ENCODE measurements around the gene CRB1. TPM values are rescaled to one million over a fixed set of nuclear protein-coding genes. Genes with fewer than 3 reads are reported as not detected.

CRB1 gene
- polyA plus RNA-seq, 3 donors = not detected

- intact Hi-C loops (cut with micrococcal nuclease) = no loop called here
- Histone ChIP-seq H3K27ac (ENCODE audit: low read depth in 1 of 2, low read length in 2 of 2) (no peak overlapping the region), H3K27me3 (ENCODE audit: control insufficient read depth in 2 of 2, insufficient read depth in 2 of 2, low read length in 2 of 2) (no peaks in the 10 kb centered on the region), H2AFZ (ENCODE audit: insufficient read depth, low read depth, low read length, poor library complexity, severe bottlenecking) (no peak overlapping the region), H3K4me3 (replicated peaks in 1 of 3; ENCODE audit: low read depth in 2 of 3, low read length in 3 of 3) (no peak overlapping the region), H3K4me2 (replicated peaks; ENCODE audit: extremely low read depth, low read length, poor library complexity, severe bottlenecking) (no peak overlapping the region), H3K9ac (ENCODE audit: insufficient read depth, low read length, poor library complexity, severe bottlenecking) (no peak overlapping the region), H3K9me3 (replicated peaks in 1 of 2; ENCODE audit: control insufficient read depth in 1 of 2, insufficient read depth in 1 of 2, low read length in 2 of 2) (no peaks in the 10 kb centered on the region), H3K79me2 (ENCODE audit: insufficient read depth, low read length) (no peaks in the 10 kb centered on the region), H4K20me1 (ENCODE audit: insufficient read depth, low read length) (no peaks in the 10 kb centered on the region), H3K4me1 (ENCODE audit: control insufficient read depth in 1 of 2, insufficient read depth in 2 of 2, low read length in 2 of 2) (no peaks in the 10 kb centered on the region), H3K36me3 (replicated peaks in 1 of 2; ENCODE audit: control insufficient read depth in 1 of 2, insufficient read depth in 2 of 2, low read length in 2 of 2) (no peaks in the 10 kb centered on the region)
- H3K27me3 Mint-ChIP-seq (ENCODE audit: low read depth in 3 of 3) = peaks cover 0 to 1% (median 0%) of the 10 kb centered on the region in 3 donors
- H3K27ac Mint-ChIP-seq = no peak overlapping the region
- no peaks in the 10 kb centered on the region for H3K4me1 Mint-ChIP-seq
- H3K4me3 Mint-ChIP-seq = no peak overlapping the region
- H3K36me3 Mint-ChIP-seq = no peaks in the 10 kb centered on the region
- H3K9me3 Mint-ChIP-seq = no peaks in the 10 kb centered on the region
- no peak for TF ChIP-seq CTCF (IDR thresholded peaks at IDR 0.05)
- no CpG with 5 or more reads among the region's 2 CpGs for WGBS (ENCODE audit: insufficient coverage)
- DNase-seq = no peak
These were observed 17.4 kb upstream of the CRB1 start for GRCh38 chr1:197250616-197251015.

- Histone ChIP-seq H3K27ac (ENCODE audit: low read depth in 1 of 2, low read length in 2 of 2) (no peak overlapping the region), H3K27me3 (ENCODE audit: control insufficient read depth in 2 of 2, insufficient read depth in 2 of 2, low read length in 2 of 2) (no peaks in the 10 kb centered on the region), H3K4me3 (replicated peaks in 1 of 3; ENCODE audit: low read depth in 2 of 3, low read length in 3 of 3) (no peak overlapping the region), H3K36me3 (replicated peaks in 1 of 2; ENCODE audit: control insufficient read depth in 1 of 2, insufficient read depth in 2 of 2, low read length in 2 of 2) (no peaks in the 10 kb centered on the region), H2AFZ (ENCODE audit: insufficient read depth, low read depth, low read length, poor library complexity, severe bottlenecking) (no peak overlapping the region), H4K20me1 (ENCODE audit: insufficient read depth, low read length) (no peaks in the 10 kb centered on the region), H3K4me1 (ENCODE audit: control insufficient read depth in 1 of 2, insufficient read depth in 2 of 2, low read length in 2 of 2) (no peaks in the 10 kb centered on the region), H3K4me2 (replicated peaks; ENCODE audit: extremely low read depth, low read length, poor library complexity, severe bottlenecking) (no peak overlapping the region), H3K9me3 (replicated peaks in 1 of 2; ENCODE audit: control insufficient read depth in 1 of 2, insufficient read depth in 1 of 2, low read length in 2 of 2) (no peaks in the 10 kb centered on the region), H3K79me2 (ENCODE audit: insufficient read depth, low read length) (no peaks in the 10 kb centered on the region), H3K9ac (ENCODE audit: insufficient read depth, low read length, poor library complexity, severe bottlenecking) (no peak overlapping the region)
- Mint-ChIP-seq H3K4me3 (no peak overlapping the region), H3K27ac (no peak overlapping the region), H3K4me1 (no peaks in the 10 kb centered on the region), H3K9me3 (no peaks in the 10 kb centered on the region), H3K36me3 (no peaks in the 10 kb centered on the region), H3K27me3 (ENCODE audit: low read depth in 3 of 3) (peaks cover 0 to 1% (median 0%) of the 10 kb centered on the region in 3 donors)
- WGBS (ENCODE audit: insufficient coverage) = 100% methylated on average over 2 of the region's 4 CpGs
- no peak for TF ChIP-seq CTCF (IDR thresholded peaks at IDR 0.05)
- no peak for DNase-seq
- intact Hi-C loops (cut with micrococcal nuclease) = no loop called here
These were observed 15.1 kb upstream of the CRB1 start for GRCh38 chr1:197252973-197253372.

All from CD14-positive monocyte (primary cell).